GM21381 (cell line): ENCODE data around the gene WHRN.

Experiments used
- ATAC-seq: cut with Tn5 transposase; IDR thresholded peaks from one replicate; pipeline ENCODE4 v1.9.1; 2021; ENCODE audit warnings: mild to moderate bottlenecking, moderate library complexity; ENCODE audit not compliant: unreplicated experiment

The WHRN gene

DNA sequence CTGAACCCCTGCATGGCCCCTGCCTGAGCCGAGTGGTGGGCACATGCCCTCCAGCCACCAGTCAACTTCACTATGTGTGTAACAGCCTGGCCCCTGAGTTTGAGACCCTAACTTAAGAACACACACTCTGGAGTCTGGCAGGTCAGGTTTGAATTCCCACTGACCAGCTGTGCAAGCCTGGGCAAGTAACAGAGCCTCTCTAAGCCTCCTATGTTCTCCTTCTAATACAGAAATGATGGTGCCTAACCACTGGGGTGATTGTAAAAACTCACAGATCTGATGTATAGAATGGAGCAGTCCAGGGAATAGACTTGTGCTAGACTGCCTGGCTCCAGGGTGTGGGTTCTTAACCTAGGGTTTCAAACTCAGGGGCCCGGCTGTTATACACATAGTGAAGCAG, 100.7 kb downstream of the WHRN start:
- no peak for ATAC-seq

DNA sequence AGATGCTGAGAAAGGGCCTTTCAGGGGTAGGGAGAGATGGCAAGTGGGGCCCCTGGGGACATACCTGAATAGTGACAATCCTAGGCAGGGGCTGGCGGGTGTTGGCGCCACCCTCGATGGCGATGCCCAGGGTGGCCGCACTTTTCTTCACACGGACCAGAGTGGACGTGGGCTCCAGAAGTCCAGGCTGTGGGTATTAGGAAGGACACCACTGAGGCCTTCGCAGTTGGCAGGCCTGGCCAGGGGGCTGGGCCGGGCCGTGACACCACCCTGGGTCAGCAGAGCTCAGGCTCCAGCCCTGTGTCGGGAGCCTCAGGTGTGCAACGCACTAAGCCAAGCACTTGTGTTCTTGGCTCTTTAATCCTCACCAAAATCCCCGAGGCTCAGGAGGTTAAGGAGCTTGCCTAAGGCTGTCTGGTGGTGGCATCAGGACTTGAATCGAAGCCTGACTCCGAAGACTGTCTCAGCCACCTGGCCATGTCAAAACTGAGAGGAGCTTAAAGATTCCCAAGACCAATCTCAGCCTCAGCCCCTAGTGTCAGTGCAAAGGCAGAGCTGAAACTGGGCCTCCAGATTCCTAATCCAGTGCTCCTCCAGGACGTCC, 102.0 kb downstream of the WHRN start:
- ATAC-seq = no peak

DNA sequence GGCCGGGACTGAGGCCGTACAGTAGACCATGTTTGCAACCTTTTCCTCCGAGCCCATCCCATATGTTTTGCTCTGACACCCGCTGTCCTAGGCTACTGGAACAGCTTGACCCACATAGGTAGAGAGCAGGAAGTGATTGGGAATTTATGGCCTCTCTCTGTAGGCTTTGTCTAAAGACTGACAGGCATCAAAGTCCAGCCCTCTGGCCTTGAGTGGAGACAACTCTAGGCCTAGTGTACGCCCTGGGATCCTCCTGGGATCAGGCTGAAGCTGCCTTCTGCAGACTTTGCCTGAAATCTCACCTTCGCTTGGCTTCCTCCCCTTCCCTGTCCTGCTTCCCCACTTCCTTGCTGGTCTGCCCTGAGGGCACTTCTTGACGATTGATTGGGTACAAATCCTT, 103.9 kb downstream of the WHRN start:
- ATAC-seq = no peak

DNA sequence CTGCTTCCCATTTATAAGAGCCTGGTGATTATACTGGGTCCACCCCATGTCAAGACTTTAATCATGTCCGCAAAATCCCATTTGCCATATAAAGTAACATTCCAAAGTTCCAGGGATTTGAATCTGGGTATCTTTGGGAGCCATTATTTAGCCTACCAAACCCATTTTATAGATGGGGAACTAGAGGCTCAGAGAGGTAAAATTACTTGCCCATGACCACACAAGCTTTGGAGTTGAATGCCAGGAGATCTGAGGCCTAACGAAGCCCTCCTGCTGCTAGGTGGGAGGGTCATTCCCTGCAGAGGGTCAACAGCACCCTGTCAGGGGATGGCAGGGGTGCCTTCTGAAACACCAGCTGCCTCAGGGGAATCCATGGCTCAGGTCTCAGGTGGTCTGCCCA, 104.5 kb downstream of the WHRN start:
- ATAC-seq = no peak

DNA sequence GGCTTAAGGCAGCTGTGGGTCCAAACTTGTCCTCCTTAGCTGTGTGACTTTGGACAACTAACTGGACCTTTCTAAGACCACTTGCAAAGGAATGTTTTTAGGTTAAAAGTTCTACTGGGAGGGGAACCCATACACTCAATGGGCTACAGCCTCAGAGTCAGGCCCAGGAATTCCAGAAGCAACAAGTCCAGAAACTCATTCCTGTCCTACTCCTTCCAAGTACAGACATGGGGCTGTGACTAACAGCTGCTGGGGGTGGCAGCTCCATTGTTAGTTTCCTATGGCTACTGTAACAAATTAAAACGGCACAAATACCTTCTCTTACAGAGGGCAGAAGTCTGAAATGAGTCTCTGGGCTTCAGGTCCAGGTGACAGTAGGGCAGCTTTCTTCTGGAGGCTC, 105.1 kb downstream of the WHRN start:
- ATAC-seq = no peak

DNA sequence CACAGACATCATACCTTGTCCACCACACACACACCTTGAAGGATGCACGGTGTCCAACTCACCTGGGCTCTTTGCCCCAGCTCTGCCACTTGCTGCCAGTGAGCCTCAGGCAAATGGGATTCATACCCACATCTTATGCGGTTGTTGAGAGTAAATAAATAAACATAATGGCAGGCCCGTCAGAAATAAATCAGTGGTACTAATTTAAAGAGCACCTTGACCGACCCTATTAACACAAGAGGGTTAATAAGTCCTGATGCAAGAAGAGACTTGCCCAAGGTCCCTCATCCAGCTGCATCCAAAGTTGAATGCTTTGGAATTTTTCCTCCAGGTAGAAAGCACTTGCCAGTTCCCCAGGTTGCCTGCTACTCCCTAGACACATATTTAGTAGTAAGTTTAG, 105.9 kb downstream of the WHRN start:
- ATAC-seq = no peak

DNA sequence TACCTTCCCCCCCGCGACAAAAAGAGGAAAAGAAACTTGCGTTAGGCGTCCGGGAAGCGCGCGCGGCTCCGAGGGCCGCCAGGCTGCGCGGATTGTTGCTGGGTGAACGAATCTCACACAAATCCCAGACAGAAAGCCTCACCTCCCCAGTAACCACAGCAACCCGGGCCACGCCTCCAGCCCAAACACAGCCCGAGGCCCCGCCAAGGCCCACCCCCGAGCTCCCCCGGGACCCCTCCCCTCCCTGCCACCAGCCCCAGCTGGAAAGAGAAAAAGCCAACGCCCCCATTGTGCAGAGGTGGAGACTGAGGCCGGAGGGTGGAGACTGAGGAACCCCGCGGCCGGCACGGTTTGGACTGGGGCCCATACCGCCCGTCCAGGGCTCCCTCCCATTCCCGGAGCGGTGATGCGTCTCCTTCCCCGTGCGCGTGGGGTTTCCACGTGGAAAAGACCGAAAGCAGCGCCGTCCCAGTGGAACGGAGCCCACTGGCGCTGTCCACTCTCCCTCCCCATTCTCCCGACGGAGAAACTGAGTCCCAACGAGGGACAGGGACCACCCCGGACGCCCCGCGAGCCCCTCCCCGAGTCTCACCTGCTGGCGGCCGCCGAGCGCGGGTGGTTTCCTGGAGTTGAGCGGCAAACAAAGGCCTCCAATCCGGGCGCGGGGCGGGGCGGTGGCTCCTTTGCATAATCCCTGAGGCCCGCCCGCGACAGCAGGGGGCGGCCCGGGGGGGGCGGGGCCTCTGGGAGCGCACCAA, 107.2 kb downstream of the WHRN start:
- ATAC-seq = peak; percentile 84

DNA sequence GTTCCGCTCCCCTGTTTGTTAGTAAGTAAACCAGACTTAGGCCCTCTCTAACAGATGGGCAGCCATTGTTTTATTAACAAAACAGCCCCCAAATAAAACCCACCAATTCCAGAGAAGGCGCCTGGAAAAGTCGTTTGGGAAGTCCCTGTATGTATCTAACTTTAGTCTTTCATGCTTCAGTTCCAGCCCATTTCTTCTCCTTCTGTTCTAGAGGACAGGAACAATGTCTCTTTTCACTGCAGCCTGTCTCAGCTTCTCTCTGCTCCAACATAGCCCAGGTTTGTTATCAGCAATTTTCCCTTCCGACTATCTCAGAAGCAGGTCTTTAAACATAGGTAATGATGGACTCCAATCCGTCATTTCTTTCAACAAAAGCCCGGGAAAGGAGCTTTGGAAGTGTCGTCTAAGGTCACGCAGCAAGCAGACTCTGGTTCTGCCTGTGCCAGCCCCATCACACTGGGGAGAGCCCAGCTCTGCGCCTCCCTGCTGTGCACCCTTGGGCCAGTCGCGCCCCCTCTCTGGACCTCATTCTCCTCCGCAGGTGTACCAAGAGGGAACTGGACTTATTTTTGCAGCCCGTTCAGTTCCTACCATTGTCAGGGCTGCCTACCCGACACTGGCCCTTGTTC, 107.9 kb downstream of the WHRN start:
- no peak for ATAC-seq

DNA sequence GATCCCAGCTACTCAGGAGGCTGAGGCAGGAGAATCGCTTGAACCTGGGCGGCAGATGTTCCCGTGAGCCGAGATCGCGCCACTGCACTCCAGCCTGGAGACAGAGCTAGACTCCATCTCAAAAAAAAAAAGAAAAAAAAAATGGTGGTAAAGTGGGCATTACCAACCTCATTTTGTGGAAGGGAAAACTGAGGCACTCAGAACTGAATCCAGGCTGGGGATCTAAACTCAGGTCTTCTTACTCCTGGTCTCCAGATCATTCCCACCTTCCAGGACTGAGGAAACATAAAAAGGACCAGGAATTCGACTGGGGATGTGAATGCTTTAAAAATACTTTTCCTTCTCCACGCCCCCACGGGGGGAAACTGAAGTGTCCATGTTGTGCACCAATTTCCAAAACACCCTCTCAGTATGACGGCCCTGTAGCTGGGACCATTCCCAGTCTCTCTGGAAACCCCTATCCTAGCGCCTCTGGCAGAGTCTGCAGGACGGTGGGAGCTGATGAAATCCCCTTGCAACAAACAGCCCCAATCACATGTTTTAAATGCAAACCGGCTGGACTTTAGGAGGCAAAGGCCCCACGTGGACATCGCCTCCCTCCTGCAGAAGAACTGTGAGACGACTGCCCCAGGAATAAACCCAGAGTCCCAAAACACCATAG, 108.6 kb downstream of the WHRN start:
- ATAC-seq = no peak

DNA sequence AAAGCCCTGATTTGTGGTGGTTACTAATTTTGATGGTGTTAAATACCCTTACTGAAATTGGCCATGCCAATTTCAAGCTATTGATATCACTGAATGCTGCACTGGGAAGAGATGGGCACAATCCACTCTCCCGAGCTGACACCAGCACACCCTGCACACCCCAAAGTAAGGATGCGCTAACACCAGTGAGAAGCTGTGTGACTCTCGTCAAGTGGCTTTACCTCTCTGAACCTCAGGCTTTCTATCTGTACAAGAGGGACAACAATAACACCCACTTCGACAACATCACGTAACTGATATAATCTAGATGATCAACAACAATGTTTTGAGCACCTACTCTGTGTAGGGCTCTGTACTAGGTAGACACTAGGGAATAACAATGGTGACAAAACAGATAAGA, 109.5 kb downstream of the WHRN start:
- ATAC-seq = no peak

DNA sequence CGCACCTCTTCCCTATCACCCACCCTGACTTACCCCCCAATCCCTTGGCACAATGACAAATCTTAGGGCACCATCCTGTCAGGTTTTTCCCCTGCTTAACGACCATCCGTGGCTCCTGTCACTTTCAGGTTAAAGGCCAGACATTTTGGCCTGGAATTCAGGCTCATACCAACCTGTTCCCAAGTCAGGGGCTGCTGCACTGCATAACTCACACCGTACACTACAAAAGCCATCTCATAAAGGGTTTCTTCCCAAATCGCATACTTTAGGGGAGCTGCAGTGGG, 110.0 kb downstream of the WHRN start:
- ATAC-seq = no peak

DNA sequence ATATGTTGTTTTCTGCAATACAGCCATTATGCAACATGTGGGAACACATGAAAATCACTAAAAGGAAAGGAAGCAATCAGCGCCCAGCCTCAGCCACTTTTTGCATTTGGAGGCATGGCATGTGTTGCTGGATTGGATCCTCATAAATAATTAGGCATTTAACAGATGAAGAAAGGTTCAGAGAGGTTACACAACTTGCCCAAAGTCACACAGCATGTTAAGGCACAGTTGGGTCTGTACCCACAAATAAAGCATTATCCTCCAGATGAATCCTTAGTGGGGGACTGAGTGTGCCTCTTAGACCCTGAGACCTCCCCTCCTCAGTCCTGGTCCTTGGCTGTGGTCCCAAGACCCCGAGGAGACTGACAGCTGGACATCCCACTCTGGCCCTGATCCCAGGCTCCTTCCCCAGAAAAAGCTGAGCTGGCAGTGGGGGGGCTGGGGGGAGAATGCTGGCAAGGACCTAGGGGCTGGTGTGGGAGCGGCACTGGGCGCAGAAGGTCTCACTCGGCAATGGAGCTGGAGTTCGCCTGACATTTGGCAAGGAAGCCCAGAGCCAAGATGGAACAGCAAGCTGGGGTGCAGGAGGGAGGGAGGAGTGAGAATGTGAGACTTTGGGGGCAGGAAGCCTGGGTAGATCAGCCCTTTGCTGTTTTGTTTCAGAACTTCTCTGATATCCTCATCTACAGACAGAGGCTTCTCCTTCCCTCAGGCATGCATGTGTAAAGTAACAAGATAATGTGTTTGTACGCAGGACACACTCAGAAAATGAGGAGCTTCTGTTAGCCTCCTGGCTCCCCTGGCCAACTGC, 110.5 kb downstream of the WHRN start:
- no peak for ATAC-seq

DNA sequence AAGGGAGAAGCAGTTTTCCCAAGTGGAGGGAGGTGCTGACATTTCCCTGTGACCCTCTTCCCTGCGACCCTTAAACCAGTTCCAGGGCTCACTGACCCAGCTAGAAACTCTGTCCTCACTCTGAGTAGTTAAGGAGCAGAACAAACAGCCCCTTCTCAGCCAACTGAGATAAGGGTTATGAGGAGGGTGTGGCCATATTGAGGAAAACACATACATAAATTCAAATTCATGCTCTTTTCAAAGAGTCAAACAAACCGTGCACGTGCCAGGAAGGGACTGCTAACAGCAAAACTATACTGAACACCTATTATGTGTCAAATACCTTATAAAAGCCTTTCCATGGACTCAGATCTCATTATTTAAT, 112.5 kb downstream of the WHRN start:
- no peak for ATAC-seq

DNA sequence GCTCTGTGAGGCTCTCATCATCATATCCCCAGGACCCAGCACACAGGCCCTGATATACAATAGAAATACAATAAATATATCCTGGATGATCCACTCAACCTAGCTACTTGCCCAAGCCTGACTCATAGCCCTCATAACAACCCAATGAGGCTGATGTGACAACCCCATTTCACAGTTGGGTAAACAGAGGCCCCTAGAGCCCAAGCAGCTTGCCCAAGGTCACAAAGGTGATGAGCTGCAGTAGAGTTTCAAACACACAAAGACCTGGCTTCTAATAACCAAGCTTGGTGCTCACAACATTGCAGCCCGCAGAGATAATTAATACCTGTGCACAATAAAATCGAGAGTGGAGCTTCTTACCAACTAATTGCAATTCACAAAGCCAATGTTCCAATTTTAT, 114.3 kb downstream of the WHRN start:
- ATAC-seq = no peak

DNA sequence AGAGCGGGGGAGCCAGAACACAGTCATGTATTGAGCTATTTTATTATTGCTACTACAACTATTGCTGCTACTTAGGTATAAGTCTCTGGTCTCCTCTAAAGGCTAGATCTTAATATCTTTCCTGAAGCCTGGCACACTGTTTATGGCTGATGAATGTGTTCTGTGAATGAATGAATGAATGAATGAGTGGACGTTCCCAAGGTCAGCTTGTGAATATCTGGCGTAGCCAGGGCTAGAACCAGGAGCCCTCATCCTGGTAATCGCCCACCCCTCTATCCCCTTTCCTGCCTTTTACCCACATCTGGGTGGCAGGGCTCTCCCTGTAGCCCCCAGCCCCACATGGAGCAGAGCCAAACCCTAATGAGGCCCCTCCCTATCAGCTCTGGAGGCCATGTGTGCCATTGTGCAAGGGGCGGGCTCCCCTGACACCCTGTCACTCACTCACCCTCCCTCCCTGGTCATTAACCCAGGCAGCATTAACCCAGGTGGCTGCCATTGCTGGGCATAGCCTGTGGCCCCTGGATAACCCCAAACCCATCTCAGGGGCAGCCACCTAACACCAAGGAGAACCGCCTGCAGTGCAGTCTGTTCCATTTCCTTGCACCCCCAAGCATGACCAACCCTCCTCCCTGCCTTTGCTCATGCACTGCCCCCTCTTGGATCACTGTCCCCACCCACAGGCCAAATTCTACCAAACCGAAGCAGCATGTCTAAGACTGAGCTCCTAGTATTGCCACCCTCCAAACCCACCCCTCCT, 115.5 kb downstream of the WHRN start:
- no peak for ATAC-seq

DNA sequence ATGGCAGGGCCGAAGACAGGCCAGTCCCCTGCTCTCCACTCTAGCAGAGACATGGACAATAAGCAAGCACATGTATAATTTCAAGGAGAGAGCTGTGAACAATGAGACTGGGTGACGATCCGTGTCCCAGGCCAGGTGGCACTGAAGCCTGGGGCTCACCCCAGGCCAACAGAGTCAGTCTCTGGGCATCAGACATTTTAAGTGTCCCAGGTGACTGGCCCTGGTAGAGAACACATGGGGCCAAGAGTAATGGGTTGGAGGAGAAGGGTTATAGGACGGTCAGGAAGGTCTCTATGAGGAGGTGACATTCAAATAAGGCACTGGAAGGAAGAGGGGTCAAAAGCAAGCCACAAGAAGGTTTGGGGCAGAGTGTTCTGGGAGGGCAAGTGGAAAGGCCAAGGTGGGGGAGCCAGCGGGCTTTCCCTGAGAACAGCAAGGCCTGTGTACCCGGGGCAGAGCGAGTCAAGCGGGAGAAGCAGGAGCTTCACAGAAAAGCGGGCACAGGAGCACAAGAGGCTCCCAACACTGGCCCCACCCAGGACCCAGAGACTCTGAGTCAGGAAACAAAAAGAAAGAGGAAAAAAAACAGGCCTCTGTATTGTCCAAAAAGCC, 116.4 kb downstream of the WHRN start:
- ATAC-seq = no peak

DNA sequence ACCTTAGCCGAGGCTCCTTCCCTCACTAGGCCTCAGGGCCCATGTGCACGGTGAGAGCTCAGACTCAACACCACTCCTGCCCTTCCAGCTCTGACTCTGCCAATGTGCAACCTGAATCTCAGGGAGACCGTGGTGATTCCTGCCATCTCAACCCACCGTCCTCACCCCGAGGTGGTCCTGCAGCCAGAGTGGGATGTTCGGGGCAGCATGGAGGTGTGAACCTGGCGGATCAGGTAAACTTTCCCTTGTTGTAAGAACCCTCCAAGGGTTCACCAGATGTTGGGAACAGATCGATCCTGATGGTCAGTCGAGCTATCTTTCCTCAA, 117.0 kb downstream of the WHRN start:
- no peak for ATAC-seq

DNA sequence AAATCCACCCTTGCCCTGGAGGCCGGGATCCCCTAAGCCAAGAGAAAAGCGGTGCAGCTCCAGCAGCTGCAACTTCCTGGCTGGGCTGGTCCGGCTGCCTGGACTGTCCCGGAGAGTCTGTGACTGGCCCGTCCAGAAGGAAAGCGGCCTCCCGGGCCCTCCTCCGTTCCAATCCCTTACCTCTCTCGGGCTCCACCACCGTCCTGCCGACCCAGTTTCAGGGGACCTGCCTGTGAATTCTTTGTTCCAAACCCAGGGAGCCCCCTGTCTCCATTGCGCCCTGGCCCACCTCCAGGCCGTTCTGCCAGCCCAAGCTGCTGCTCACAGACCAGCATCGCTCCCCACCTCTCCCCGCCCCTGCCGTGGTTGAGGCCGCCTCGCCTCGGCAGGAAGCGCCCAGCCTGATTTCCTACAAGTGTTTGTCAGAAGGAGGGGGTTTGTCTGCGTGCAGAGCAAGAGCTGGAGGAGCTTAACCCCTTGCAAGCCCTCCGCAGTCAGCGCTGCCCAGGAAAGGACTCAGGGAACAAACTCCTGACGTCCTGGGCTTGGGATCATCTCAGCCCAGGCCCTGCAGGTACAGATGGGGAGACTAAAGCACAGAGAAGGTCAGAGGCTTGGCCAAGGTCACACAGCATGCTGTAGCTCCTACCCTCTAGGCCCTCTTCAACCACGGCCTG, 117.5 kb downstream of the WHRN start, which contains the start of gene AKNA:
Gene AKNA (minus strand): TSS at position 303 of the 677 bp plus-strand sequence. CDS start 6,649 bp downstream, outside the sequence.
- peak; percentile 32 for ATAC-seq

DNA sequence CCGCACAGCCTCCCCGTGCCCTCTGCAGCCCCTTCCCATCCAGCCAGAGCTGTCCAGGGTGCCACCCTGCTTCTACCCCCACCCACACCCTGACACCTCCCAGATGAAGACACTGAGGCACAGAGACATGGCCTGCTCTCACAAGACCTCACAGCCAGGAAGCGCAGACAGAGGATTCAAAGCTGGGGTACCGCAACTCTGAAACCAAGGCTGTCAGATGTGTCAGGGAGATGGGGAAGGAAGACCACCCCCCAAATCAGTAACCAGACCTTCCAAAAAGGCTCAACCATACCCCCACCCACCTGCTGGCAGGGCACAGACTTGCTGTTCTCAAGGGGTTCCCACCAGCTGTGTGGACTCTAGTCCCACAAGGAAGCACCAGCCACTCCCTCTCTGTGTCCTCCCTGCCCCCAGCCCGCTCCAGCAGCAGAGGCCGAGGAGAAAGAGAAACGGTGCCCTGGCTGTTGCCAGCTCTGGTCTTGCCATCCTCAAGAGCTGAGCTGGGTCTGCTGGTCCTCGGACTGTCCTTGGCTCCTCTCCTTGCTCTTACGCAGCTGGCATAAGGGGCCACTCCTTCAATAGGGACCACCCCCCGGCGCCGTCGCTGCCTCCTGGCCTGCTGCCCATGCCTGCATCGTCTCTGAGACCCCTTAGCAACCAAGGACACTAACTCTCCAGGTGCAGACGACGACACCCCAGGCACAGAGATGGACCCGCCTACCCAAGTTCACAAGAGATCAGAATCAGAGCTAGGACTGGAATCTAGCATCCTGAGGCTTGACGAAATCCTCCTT, 118.2 kb downstream of the WHRN start:
- ATAC-seq = no peak
